ENCODE measurements around the gene KCNH1.

Gene KCNH1

DNA sequence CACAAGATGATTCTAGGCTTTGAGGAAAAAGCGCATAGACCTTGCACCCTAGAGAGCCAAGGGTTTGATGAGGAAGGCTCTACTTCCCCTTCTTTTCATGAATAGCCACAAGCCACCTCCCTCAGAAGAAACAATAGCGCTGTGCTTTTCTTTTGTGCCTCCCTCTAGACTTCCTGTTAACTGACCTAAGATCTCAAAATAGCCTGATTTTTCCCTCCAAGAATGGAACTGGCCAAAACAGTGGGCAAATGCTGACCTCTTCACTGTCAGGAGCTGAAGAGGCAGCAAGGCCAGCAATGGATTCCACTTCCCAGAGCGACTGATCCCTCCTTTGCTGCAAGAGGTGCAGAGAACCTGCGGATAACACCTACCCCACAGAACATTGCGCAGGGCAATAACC lies 362.8 kb downstream of the KCNH1 start:
- in situ Hi-C loops (cut with HindIII; ENCODE audit: low sequenced_read_pairs), result no loop called here

DNA sequence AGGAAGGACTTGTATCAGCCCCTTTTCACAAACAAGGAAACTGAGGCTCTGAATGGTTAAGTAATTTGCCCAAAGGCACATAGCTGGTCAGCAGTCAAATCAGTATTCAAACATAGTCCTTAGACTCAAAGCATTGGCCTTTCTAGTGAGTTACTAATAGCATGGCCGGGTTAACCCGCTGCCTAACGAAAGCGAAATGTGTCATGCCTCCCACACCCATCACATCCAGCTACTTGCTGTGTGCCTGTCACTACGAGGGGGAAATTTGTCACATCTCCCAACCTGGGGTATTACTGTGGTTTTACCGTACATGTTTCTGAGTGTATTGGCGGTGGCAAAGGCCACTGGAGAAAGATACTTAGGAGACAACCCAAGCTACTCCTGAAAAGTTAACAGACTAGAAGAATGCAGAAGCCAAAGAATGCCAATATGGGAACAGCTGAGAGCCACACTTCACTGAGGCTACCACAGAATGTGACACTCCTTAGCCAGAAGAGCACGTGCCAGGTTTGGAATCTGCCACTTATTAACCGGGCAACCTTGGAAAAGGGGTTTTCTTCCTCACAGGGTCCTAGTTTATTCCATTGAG lies 363.5 kb downstream of the KCNH1 start:
- in situ Hi-C loops (cut with HindIII; ENCODE audit: low sequenced_read_pairs), result no loop called here

DNA sequence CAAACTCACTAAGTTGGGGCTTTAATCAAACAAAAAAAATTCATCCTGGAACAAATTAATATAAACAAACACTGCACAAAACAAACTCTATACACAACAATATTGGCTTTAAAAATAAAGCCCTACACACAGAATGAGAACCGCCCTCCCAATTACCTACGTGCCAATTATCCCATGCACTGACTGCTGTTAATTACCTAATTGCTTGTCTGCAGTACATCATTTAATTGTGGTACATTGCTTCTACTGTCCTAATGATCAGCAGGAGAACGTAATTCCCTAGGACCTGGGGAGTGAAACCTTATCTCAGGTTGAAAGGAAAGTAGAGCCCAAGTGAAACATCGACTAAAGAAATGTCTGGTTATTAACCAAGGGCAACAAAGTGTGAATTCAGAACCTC lies 364.5 kb downstream of the KCNH1 start:
- in situ Hi-C loops (cut with HindIII; ENCODE audit: low sequenced_read_pairs), result no loop called here

DNA sequence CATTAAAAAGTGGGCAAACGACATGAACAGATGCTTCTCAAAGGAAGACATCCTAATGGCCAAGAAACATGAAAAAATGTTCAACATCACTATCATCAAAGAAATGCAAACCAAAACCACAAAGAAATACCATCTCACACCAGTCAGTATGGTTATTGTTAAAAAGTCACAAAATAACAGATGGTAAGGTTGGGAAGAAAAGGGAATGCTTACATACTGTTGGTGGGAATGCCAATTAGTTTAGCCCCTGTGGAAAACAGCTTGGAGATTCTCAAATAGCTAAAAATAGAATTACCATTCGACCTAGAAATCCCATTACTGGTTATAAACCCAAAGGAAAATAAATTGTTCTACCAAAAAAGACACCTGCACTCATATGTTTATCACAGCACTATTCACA lies 369.4 kb downstream of the KCNH1 start:
- in situ Hi-C loops (cut with HindIII; ENCODE audit: low sequenced_read_pairs), result no loop called here

DNA sequence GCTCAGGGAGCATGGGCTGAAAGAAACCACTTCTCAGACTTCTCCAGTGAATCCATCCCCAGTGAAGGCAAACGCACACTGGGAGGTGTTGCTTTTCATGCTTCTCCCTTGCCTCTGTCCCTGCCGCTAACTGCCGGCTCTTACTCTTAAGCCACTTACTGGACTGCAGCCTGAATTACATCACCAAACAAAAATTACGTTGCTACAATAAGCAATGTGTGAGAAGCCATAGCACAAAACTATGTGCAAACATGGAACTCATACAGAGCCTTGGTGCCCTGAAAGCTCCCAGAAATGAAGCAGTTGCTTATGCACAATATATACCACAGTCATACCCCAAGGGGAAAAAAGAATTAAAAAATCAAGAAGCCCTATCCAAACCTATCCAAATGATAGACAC lies 375.2 kb downstream of the KCNH1 start:
- in situ Hi-C loops (cut with HindIII; ENCODE audit: low sequenced_read_pairs), result no loop called here

DNA sequence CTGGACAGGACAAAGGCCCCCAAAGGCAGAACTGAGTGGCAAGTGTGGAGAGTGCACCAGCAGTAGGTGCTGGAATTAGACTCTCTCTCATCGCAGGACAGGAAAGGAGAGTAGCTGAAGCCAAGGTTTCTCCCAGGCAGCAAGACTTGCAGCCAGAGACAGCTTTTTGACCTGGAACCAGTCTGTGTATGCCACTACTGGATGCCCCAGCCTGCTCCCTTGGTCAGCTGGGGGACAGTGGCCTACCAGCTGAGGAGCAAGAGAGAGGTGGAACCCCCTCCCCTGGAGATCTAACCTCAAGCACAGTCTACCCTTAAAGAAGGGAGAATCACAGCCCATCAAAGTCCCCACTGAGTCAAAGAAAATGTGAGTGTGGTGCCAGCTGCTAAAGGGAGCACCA lies 375.7 kb downstream of the KCNH1 start:
- in situ Hi-C loops (cut with HindIII; ENCODE audit: low sequenced_read_pairs), result no loop called here

DNA sequence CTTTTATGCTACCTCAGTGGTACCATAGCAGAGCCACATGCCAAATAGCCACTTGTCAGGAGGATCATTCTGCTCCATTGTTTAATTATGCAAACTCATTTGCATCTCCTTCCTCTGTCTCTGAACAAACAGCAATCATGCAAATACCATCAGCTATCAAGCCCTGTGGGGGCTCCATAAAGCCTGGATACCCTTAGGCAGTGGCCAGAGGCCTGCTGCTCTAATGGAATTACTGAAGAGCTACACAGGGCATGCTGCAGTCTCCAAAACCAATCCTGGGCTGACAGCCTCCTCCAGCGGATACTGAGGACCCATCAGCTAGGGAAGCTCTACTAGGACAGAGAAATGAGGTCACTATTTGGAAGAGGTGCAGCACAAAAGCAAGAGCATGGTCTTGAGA lies 376.3 kb downstream of the KCNH1 start:
- in situ Hi-C loops (cut with HindIII; ENCODE audit: low sequenced_read_pairs), result no loop called here

DNA sequence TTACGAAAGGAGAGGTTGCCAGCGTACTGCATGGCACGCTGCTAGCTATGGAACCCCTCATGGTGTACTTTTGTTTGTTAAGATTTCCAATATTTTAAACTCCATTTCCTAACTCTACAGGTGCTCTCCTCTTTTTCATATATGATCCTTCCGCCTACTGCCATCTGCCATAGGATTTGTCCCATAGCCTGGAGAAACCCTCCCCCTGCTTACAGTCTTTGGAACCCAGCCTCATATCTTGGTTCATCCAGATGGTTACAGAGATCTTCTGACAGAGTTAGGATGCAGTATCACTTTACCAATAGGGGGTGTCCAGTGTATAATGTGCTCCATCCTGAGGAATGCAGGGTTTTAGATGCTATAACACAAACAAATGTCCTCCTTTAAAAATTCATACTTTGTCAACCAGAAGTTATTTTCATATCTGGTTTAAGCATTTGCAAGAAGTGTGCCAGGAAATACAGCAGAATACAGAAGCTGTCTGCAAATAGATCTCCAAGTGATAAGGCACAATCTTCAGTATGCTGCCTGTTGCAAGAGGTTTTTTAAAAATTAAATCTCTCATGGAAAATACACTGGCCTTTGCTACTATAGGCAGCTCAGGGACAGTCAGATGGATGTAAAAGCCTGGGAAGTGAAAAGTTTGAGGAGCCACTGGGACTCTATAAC lies 377.8 kb downstream of the KCNH1 start:
- in situ Hi-C loops (cut with HindIII; ENCODE audit: low sequenced_read_pairs), result no loop called here

DNA sequence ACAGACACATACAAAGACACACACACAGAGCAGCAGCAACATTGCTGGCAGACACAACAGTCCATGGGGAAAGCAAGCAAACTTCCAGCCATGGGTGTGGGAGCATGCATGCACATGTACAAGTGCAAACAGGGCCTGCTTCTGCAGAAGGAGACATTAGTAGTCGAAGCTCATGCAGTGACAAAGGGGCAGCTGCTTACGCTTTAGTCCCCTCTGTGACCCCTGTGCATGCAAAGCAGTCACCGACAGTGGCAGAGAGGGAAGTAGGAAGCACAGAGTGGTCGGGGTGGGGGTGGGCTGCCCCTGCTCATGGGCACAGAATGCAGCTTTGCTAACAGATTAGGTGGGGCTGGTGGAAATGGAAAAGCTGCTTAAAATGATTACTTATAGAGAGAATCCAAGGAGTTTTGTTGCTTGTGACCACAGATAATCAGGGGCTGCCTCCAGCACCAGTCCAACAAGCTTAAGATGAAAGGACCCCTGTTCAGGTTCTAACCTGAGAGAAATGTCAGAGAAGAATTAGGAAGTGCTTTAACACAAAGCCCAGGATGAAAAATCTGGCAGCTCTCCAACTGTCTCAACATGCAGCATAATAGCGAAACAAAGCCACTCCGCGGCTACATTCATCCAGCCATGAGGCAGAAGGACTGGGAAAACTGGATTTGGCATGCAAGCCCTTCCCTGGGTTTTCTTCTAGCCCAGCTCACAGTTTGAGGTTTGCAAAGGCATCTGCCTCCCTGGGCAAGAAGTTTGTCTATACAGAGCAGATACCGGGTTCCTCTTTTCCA lies 378.9 kb downstream of the KCNH1 start:
- in situ Hi-C loops (cut with HindIII; ENCODE audit: low sequenced_read_pairs), result no loop called here

DNA sequence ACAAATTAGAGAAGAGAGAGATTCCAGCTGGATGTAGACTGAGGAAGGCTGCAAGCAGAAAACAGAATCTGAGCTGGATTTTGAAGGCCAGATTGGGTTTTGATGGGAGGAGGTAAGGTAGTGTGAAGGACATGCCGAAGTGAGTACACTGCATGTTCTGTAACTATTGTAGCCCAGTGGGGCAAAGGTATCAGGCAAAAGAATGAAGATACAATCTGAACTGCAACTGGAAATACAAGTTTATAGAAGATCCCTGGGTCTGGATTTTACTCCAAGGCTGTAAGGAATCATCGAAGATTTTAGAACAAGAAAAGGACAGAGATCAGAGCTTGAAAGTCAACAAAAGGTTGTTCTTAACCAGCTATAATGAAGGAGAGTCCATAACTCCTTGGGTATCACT lies 382.0 kb downstream of the KCNH1 start:
- in situ Hi-C loops (cut with HindIII; ENCODE audit: low sequenced_read_pairs), result no loop called here

DNA sequence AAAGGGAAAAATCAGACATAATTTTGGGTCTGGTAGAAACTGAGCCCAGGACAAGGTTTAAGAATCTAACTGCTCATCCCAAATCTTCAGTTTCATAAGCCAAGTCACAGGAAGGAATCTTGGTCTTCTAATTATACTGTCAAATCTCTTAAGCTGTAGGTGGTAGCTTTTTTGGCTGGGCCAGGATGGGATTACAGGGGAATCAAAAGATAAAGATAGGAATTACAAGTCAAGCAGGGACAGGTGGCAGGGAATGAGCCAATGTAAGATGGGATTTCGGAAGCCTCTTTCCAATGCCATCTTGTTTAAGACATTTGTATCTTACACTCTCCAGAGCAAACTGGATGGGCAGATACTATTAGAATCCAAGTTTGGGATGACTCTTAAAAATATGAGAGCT lies 383.5 kb downstream of the KCNH1 start:
- in situ Hi-C loops (cut with HindIII; ENCODE audit: low sequenced_read_pairs), result no loop called here

DNA sequence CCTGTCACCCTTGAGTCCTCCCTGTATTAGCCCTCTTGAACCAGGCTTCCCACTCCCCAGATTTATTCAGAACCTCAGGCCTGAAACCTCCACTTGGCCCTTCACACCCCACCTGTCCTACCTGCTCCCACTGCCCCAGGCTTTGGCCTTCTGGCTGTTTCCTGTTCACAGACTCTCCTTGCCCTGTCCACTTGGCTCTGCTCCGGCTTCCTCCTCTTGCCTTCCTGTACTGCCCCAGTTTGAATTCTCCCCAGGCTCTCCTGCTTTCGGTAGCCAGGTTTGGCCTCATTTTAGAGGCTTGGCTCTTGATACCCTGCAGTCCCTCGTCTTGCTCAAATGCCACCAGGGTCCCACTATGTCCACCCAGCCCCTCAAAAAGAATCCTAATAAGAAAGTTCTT lies 385.2 kb downstream of the KCNH1 start:
- in situ Hi-C loops (cut with HindIII; ENCODE audit: low sequenced_read_pairs), result no loop called here

DNA sequence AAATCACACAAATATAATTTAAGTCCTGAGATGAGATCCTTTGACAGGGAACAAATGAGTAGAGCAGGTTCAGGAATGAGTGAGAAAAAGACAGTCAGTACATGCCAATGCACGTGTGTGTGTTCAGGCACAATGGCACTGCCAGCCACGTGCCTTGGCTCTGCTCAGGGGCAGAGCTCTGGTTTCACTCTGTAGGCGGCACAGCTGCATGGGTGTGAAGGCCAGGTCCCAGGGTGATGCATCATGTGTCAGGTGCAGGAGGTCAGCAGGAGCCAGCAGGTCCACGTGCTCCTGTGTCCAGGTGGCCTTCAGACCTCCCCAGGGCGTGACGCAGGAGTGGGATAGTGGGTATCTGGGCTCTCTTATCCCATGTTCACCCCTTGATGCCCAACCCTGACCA lies 386.1 kb downstream of the KCNH1 start:
- in situ Hi-C loops (cut with HindIII; ENCODE audit: low sequenced_read_pairs), result no loop called here

DNA sequence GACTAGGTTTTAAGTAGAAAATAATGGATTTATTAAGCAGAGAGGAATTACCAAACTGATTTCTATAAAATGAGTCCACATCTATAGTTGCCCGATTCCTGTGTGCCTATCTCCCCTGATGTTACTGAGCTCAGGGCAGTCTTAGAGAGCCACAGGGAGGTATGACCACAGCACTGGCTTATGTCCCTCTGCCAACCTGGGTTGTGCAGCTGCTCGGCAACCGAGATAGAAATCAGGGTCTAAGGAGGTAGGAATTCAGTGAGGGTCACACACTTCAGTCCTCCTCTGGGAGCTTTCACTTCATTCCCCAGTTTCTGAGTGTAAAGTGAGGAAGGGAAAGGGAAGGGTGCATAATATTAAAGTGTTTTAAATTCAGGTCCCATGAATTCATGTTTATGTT lies 386.8 kb downstream of the KCNH1 start:
- in situ Hi-C loops (cut with HindIII; ENCODE audit: low sequenced_read_pairs), result no loop called here

DNA sequence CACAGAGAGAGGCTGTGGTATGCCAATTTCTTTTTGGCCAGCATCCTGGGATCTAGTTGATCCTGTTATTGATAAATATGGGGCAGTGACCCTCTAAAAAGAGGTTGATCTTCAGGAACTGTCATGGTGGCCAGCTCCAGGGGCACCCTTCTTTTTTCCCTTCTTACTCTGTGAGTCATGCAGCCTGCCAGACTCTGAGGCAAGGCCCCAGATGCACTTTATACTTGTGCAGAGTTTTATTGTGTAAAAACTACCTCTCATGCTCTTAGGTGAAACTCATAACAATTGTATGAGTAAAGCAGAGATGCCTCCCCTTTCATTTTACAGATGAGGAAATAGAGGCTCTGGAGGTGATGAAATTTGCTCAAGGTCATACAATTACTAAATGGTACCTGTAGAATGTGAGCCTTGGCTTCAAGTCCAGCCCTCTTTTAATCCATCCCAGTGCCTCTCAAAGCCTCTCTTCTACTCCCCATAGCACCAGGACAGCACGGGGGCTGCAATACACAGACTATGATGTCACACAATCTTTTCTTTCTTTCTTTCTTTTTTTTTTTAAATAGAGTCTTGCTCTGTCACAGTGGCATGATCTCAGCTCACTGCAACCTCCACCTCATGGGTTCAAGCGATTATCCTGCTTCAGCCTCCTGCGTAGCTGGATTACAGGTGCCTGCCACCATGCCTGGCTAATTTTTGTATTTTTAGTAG lies 387.8 kb downstream of the KCNH1 start:
- in situ Hi-C loops (cut with HindIII; ENCODE audit: low sequenced_read_pairs), result no loop called here

DNA sequence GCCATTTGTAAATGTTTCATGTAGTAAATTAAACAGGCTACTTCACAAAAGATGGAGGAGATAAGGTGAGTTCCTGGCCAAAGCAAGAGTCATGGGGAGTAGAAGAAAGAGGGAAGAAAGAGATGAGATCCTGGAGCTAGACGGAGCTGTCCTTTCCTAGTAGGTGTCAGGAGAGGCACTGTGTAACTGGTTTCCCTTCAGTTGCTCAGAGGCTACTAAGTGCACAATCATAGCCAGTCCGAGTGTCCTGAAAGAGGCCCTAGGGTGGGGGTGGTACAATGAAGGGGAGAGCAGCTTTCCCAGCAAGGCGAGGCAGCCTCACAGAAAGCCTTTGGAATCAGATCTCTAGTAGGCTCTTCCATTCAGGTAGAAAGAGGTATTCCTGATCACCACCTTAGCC lies 390.9 kb downstream of the KCNH1 start:
- in situ Hi-C loops (cut with HindIII; ENCODE audit: low sequenced_read_pairs), result no loop called here

DNA sequence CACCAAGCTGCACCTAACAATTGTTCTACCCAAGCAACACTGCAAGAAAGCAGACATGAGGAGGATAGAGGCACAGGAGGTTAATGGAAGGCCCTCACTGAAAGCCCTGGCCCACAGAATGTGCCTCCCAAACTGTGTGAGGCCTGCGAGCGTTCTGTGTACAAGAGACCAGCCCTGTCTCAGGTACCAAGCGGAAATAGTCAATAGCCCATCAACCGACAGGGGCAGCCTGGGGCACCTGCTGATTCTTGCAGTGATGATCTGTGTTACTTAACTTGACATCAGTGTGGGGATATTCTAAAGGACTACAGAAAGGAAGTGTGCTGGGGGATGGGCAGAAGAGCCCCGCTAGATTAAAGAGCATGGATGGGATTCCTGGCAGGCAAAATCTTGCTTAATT lies 392.4 kb downstream of the KCNH1 start:
- in situ Hi-C loops (cut with HindIII; ENCODE audit: low sequenced_read_pairs), result no loop called here

DNA sequence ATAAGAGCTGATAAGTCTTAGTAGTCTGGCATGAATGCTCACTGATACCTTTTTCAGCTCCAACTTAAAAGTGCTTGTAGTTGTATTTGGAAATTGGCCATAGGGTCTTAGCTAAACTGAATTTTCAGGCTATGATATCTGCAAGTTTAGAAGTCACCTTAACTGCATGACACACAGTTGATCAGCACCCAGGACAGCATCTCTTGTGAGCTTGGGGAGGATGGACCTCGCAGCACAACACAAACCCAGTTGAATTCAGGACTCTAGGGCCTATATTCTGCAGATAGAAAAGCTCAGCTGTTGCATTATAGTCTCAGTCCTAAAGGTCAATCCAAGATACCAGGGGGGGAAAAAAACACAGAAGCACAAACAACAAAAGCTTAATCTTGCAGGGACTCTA lies 394.3 kb downstream of the KCNH1 start:
- in situ Hi-C loops (cut with HindIII; ENCODE audit: low sequenced_read_pairs), result no loop called here

DNA sequence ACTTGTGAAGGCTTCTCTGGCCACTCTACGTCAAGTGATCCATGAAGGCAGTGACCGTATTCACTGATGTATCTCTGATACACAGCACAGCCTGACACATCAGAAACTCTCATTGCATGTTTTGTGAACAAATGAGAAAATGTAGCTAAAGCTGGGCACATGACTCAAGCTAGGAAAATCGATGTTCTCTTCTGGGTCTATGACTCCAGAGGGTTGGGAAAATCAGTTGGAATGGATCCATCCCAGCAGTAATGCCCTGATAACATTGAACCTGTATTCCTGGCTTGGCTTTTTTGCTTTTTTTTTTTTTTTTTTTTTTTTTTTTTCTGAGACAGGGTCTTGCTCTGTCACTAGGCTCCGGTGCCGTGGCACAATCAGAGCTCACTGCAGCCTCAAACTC lies 395.7 kb downstream of the KCNH1 start:
- in situ Hi-C loops (cut with HindIII; ENCODE audit: low sequenced_read_pairs), result no loop called here

DNA sequence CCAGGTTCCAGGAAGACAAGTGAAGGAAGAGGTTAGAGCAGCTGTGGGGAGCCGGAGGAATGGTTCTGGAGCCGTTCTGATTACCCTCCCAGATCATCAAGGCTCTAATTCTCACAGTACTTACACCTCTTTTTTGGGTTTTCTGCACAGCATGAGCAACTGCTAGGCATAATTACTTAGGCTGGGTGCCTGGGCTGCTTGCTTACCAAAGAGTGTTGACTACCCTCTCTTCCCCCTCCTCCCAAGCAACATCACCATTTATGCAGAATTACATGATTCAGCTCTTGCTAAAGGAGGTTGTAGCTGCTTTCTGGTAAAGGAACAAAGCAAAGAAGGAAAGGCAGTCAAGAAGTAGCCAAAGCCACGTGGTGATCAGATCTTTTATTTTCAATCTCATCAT lies 397.2 kb downstream of the KCNH1 start:
- in situ Hi-C loops (cut with HindIII; ENCODE audit: low sequenced_read_pairs), result no loop called here

DNA sequence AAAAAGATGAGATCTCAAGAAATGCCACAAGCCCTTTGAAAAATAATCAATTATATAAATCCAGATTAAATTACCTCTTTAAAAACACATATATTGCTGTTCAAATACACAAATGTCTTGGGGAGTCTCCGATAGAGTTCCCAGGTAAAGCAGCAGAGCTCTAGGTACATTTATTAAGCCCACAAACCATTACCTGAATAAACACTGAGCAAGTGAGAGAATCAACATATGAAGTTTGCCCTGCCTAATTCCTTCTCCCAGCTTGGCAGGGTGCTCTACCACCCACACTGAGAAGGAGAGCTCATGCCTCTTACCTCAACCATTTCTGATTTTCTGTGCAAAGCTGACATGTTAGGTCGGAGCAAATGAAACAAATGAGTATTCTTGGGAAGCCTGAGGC lies 402.4 kb downstream of the KCNH1 start:
- in situ Hi-C loops (cut with HindIII; ENCODE audit: low sequenced_read_pairs), result no loop called here

DNA sequence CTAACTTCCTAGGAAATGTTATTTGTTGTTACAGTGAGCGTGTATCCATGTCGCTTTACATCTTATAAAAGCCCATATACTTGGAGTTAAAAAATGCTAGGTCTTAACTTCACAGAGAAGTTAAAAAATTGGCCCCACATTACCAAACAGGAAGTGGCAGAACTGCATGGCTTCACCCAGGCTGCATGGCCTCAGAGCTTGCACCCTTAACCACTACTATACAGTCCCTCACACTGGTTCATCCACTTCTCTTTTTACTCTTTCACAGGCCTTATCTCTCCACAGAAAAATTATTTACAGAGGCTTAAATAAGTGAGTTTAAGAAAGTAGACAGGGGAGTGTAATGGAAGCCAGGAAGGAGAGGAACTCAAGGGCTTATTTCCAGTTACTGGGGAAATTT lies 402.8 kb downstream of the KCNH1 start:
- in situ Hi-C loops (cut with HindIII; ENCODE audit: low sequenced_read_pairs), result no loop called here
